GM21717 (cell line): ENCODE results near the gene NACA.

ENCODE experiments used
- ATAC-seq: cut with Tn5 transposase; IDR thresholded peaks from one replicate; pipeline ENCODE4 v1.9.1; 2021; ENCODE audit warnings: mild to moderate bottlenecking, moderate library complexity; ENCODE audit not compliant: unreplicated experiment

The NACA gene

GRCh38 chr12:56694161-56694560, 30.9 kb downstream of the NACA start:
- no peak for ATAC-seq

GRCh38 chr12:56688846-56689109, 36.3 kb downstream of the NACA start:
- no peak for ATAC-seq

- peak; percentile 56 for ATAC-seq
Observed at GRCh38 chr12:56688129-56688845, 36.8 kb downstream of the NACA start, which contains the start of gene PTGES3. TSS of gene PTGES3 (minus strand) at chr12:56688284. CDS start at chr12:56687999, 285 bp downstream.

- peak; percentile 13 for ATAC-seq
Observed at GRCh38 chr12:56687223-56688128, 37.6 kb downstream of the NACA start.

GRCh38 chr12:56684745-56685359, 40.2 kb downstream of the NACA start:
- ATAC-seq = no peak

GRCh38 chr12:56682323-56682722, 42.8 kb downstream of the NACA start:
- no peak for ATAC-seq

- no peak for ATAC-seq
Observed at GRCh38 chr12:56679883-56680575, 45.1 kb downstream of the NACA start.

- ATAC-seq = no peak
Observed at GRCh38 chr12:56678852-56679251, 46.2 kb downstream of the NACA start.

- ATAC-seq = peak; percentile 63
Observed at GRCh38 chr12:56677680-56678079, 47.4 kb downstream of the NACA start.

GRCh38 chr12:56676851-56677580, 48.1 kb downstream of the NACA start:
- ATAC-seq = no peak

- no peak for ATAC-seq
Observed at GRCh38 chr12:56671608-56672007, 53.5 kb downstream of the NACA start.

GRCh38 chr12:56670836-56671235, 54.3 kb downstream of the NACA start:
- no peak for ATAC-seq

- no peak for ATAC-seq
Observed at GRCh38 chr12:56668197-56668457, 57.0 kb downstream of the NACA start.
